NCI-H2107 treated with DMSO at 0.1 percent for 48 hours (cell line): ENCODE measurements around the gene SCG5.

Experiments
- DNase-seq: peaks from one replicate; lab custom pipeline; 2025; ENCODE audit not compliant: unreplicated experiment; lab: John Stamatoyannopoulos, UW

SCG5 gene

DNA sequence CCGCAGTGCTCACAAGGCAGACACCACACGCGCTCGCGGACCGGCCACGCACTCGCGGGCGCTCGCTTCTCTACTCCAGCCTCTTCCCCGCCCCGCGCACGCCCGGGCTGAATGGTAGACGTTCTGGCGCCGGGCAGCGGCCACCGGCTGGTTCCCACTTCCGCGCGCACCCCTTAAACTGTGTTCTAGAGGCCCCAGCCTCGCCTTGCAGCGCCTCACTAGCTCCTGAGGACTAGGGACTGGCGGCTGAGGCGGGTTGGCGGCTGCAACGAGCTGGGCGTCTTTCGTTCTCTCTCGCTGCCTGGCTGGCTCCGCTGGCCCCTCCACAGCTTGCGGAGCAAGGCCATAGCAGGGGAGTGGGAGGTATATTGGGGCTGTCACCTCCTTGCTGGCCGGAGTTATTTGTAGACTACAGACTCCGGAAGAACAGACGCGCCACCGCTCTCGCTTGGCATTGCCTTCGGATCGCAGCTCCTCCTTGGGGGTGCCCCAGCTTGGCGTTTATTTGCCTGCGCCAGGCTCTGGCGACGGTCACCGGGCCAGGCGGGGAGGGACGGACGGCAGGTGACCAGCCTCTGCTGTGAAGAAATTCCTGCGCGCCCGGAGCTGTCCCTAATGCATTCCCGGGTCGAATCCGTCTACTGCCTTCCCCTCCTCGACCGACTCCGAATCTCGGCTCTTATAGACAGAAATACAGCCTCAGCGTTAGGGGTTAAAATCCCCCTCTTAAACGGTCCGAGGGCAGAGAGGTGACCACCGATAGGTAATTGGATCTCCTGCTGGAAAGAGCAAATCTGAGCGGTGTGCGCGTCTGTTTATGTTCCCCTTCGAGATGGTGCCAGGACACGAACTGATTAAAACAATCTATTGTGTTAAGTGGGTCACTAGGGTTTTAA, 77.6 kb downstream of the SCG5 start:
- no peak for DNase-seq

GRCh38 chr15:32721596-32721995, 80.1 kb downstream of the SCG5 start:
- no peak for DNase-seq

DNA sequence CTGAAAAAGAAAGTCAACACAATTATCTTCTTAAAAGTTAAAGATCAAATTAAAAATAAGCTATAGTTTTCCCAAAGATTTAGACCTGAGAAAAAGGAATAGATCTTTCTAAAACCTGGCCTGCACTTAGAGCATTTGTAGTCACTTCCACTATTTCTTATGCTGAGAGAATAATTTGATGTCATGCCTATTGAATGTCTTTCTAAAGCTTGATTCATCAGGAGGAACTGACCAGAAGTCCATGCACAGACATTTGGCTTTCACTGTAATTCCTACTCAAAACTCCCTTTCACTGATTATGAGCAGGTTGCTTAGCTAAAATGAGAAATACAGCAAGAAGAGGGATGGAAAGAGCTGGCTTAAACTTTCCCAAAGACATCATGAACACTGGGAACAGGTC, 80.6 kb downstream of the SCG5 start:
- no peak for DNase-seq

DNA sequence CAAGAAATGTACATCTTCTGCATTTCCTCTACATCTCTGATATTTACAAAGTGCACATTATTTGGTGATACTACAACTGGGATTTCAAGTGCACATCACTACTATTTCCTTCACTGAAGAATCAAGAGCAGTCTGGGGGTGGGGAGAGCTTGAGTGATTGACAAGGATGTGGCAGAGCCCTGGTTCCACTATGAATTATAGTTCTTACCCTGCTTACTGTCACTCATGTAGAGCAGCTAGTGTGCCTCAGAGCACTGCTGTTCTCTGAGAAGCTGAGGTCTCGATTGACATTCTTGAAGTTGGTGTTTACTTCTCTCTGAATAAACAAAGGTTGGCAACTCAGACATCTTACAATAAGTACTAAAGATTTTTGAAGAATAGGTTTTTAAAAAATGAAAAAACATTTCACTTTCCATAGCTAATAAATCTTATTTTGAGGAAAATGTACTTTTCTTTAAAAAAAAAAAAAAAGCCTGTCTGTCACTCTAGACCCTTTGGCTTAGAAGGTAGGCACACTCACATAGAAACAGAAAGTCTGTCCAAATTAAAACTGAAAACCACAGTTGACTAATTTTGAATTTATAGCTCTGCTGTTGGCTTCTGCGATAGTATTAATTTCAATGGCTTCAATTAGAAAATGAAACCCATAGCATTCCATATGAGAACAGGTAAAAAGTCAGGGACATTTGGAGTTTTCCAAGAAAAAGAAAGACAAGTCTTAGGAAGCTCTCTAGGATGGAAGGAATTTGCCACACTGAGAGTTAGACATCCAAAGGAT, 81.8 kb downstream of the SCG5 start:
- DNase-seq, result no peak

DNA sequence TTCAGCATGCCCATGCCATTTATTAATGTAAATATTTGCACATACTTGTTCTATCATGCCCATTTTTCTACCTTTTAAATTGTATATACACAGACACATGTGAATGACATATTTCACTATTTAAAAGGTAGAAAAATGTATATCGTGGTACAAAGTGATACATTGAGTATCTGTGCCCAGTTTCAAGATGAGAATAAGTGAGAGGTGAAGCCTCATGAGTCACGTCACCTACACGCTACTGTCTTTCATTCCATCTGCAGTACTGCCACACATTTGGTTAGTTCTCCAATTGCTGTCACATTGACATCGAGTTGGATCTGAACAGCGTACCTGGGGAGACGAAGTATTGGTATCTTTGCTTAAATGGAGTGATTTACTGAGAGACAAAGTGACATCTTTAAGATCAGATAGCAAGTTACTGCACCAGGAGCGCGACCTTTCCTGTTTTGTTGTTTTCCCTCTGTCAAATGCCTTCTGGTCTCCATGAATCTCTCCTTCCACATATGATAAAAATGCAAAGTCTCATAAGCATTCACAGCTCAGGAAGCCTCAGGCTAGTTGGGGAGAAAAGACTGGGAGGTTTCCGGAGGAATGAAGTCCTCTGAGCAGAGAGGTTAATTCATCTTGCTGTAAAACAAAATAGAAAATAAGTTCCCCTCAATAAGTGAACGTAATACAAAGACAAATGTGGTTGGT, 88.3 kb downstream of the SCG5 start:
- no peak for DNase-seq

DNA sequence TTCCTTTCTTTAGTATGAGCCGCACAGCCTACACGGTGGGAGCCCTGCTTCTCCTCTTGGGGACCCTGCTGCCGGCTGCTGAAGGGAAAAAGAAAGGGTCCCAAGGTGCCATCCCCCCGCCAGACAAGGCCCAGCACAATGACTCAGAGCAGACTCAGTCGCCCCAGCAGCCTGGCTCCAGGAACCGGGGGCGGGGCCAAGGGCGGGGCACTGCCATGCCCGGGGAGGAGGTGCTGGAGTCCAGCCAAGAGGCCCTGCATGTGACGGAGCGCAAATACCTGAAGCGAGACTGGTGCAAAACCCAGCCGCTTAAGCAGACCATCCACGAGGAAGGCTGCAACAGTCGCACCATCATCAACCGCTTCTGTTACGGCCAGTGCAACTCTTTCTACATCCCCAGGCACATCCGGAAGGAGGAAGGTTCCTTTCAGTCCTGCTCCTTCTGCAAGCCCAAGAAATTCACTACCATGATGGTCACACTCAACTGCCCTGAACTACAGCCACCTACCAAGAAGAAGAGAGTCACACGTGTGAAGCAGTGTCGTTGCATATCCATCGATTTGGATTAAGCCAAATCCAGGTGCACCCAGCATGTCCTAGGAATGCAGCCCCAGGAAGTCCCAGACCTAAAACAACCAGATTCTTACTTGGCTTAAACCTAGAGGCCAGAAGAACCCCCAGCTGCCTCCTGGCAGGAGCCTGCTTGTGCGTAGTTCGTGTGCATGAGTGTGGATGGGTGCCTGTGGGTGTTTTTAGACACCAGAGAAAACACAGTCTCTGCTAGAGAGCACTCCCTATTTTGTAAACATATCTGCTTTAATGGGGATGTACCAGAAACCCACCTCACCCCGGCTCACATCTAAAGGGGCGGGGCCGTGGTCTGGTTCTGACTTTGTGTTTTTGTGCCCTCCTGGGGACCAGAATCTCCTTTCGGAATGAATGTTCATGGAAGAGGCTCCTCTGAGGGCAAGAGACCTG, 89.5 kb downstream of the SCG5 start:
- DNase-seq, result no peak

GRCh38 chr15:32732574-32733157, 91.2 kb downstream of the SCG5 start:
- DNase-seq, result no peak

DNA sequence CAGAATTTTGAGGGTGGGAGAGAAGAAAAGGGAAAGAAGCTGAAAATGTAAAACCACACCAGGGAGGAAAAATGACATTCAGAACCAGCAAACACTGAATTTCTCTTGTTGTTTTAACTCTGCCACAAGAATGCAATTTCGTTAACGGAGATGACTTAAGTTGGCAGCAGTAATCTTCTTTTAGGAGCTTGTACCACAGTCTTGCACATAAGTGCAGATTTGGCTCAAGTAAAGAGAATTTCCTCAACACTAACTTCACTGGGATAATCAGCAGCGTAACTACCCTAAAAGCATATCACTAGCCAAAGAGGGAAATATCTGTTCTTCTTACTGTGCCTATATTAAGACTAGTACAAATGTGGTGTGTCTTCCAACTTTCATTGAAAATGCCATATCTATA, 91.8 kb downstream of the SCG5 start:
- no peak for DNase-seq

DNA sequence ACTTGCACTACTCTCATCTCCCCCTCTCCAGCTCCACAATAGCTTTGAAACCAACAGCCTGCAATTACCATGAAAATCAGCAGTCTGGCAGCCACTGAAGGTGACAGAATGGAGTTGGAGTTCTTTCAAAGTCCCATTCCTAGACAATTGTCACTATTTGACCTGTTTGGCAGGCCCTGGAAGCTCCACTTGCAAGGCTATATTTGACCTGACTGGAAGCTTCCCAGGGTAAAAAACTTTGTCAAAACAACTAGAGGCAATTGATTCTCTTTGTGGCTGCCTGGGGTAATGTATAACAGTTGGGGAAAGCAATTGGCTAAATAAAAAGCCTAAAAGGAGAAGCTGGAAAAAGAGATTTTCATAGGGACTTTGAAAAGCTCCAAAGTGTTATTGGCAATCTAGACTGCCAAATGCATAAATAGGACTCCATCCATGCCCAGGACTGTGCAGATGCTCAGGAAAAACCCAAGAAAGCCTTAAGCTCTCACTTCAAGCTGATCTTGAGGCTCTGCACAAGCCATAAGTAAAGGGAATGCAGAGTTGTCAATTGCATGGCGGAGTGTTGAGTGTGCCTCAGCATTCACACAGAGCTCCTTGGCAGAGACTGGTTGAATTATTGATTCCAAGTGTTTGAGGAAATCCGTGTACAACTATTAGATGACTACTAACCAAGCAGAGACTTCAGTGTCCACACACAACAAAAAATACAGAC, 94.6 kb downstream of the SCG5 start:
- DNase-seq, result no peak

DNA sequence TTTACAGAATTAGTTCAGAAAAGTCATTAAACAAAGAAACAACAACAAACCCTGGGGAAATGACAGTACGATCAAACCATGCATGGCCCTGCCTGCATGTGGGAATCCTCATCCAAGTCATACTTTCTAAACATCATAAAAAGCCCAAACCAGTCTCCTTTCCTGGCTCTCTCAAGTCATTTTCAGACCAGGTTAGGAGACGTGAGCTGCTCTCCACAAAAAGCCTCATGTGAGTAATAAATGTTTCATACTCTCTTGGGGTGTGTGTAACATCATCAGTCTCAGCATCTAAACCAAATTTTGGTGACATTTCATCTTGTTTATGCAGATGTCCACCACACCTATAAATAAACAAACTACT, 95.2 kb downstream of the SCG5 start:
- no peak for DNase-seq

GRCh38 chr15:32737304-32737703, 95.8 kb downstream of the SCG5 start:
- no peak for DNase-seq

GRCh38 chr15:32738666-32739065, 97.2 kb downstream of the SCG5 start:
- no peak for DNase-seq

GRCh38 chr15:32739522-32740063, 98.1 kb downstream of the SCG5 start:
- DNase-seq, result no peak

DNA sequence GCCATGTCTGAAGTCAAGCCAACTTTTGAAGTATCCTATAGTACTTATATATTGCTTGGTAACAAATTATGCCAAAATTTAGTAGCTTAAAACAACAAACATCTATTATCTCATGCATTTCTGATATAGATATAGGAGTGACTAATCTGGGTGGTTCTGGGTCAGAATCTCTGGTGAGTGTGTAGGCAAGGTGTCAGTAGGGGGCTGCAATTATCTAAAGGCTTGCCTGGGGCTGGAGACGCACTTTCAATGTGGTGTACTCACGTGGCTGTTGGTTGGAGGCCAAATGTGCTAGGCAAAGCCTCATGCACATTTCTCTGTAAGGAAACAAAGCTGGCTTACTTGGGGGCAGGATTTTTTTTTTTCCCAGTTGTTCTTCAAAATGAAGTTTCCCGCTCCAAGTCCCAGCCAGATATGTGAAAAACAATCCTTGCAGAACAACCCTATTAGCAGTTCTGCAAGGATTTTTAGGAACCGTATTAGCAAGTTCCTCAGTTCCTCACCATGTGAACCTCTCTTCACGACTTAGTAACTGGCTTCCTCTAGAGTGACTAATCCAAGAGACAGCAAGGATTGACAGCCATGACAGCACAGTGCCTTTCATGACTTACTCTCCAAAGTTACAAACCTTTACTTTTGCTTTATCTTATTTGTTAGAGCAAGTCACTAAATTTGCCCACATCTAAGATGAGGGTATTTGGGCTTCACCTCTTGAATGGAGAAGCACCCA, 102.1 kb downstream of the SCG5 start:
- no peak for DNase-seq

DNA sequence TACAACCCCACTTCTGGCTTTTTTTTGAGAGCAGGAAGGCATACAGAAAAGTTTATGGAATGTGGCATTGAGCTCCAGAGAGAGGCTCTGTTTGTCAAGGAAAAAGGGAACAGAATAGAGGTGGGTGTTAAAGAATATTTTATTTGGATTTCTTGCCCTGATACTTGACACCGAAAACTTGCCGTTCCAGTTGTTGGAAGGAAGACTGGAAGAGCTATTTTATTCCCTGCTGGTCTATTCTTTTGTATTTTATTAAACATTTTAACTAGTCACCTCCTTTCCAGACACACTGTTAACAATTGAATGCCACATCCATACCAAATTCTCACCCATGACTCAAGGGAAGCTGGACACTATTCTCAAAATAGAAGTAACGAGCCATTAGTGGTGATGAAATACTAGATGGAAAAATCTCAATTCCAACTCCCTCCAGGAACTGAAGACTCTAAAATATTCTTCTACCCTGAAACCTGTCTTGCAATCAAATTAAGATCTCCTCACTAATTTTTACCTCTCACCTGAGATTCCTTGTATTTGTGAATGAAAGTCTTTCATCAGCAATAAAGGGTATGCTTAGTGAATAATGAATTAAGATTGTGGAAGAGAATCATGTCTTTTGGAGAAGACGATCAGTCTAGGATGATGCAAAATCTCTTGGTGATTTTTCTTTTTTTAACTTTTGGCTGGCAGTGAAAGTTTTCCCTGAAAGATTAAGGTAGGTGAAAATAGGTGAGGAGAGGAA, 104.8 kb downstream of the SCG5 start:
- no peak for DNase-seq
